GM10266 (cell line): Measurements from ENCODE around the gene FLCN.
"Not testable (repeated sequence)": the region's sequence is repeated elsewhere in the genome, so short reads cannot be mapped to it uniquely, and the experiment has no call there.

Experiments used
- DNase-seq: peaks from one replicate; pipeline ENCODE4 v3.0.0; 2012; ENCODE audit errors: extremely low spot score
- CTCF ChIP-seq: IDR thresholded peaks from 2 replicates; pipeline ENCODE4 v1.5.1; 2012; ENCODE audit warnings: mild to moderate bottlenecking, low read depth; ENCODE audit not compliant: control insufficient read depth, insufficient read depth; ENCODE audit errors: missing control alignments

FLCN gene

GRCh38 chr17:17191961-17192381 is 45.0 kb downstream of the FLCN start:
- DNase-seq, result no peak
- TF ChIP-seq CTCF, result no peak

- no peak for DNase-seq
- no peak for TF ChIP-seq CTCF
Observed at GRCh38 chr17:17191346-17191792, 45.6 kb downstream of the FLCN start.

DNA sequence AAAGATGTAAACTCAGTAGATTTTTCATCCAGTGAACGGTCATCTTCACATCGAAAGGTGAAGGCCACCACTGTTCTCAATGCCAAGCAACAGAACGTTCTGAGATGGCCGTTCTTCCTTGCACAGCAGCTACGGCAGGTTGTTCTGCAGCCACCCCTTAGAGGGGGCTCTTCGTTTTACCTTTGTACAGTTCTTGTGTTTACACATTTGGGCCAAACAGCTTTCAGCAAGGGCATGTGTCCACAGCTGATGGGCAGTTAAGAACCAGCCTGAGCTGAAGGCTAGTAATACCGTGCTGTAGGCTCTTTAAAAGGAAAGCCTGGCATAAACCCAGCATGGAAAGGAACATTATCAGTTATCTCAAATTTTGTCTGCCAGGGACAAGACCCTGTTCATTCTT is 46.8 kb downstream of the FLCN start:
- no peak for TF ChIP-seq CTCF
- no peak for DNase-seq

- no peak for TF ChIP-seq CTCF
- no peak for DNase-seq
Observed at GRCh38 chr17:17189559-17189958, 47.4 kb downstream of the FLCN start.

- TF ChIP-seq CTCF, result no peak
- DNase-seq, result no peak
Observed at GRCh38 chr17:17188586-17188985, 48.4 kb downstream of the FLCN start.

DNA sequence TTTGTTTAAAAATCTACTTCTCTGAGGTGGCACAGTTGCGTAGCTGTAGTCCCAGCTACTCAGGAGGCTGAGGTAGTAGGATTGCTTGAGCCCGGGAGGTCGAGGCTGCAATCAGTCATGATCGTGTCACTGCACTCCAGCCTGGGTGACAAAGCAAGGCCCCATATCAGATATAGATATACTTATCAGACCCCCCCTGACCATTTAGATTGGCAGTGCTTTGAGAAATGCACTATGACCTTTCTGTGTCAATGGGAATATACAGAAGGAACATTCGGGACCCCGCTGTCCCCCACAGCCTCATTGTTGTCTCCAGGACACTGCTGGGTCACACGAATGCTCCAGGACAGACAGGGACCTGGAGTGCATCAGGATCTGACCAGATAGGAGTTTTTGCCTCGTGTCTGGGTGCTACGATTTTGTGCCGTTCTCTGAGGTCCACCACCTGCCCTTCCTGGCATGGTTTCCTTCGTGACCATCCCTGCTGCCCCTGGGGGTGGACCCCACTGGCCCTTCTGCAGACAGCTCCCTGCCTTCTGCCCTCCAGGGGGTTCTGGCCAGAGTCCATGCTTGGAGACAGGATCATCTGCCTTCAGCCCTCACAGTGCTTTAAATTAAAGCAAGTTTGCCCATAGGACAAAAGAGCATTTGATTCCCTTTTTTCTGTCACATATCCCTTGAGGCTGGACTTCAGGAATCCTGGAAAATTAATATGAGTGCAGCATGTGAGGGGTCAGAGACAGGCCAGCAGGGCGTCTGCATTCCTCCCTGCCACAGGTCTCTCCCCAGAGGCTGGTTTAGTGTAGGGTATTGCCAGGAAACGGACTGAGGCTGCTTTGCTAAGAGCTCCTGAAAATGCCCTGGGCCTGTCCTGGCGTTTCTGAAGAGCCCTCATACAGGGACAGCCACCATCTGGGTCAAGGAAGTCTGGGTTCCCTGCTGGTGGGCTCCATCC is 50.1 kb downstream of the FLCN start:
- DNase-seq, result no peak
- no peak for TF ChIP-seq CTCF

- TF ChIP-seq CTCF, result no peak
- peak; percentile 63 for DNase-seq
Observed at GRCh38 chr17:17186051-17186450, 50.9 kb downstream of the FLCN start.

- not testable (repeated sequence) for DNase-seq
Observed at GRCh38 chr17:17184985-17185757, 51.8 kb downstream of the FLCN start.
